A172 (cell line): ENCODE results near the gene NRROS. TPM values are rescaled to one million over a fixed set of nuclear protein-coding genes. Genes with fewer than 3 reads are reported as not detected.
"Not testable (repeated sequence)": the region's sequence is repeated elsewhere in the genome, so short reads cannot be mapped to it uniquely, and the experiment has no call there.

Source experiments
- DNase-seq: peaks from one replicate; pipeline ENCODE4 v3.0.0-alpha.2; 2015; ENCODE audit warnings: low spot score
- total RNA-seq: library from RNA; depleted of rRNA; stranded (reverse); fragments of >200 nt; shearing (Covaris generic); gene quantifications from 2 replicates; pipeline ENCODE4 v1.2.3, GENCODE V29; 2014; rRNA removed

The NRROS gene
- total RNA-seq = not detected in 2 replicates

GRCh38 chr3:196639483-196640296 is at the start of gene NRROS:
Gene NRROS, plus strand, starts transcription at chr3:196639694. Its CDS starts 14,846 bp downstream, at chr3:196654540.
- DNase-seq = no peak

GRCh38 chr3:196590279-196590678 is 49.2 kb upstream of the NRROS start:
- no peak for DNase-seq

GRCh38 chr3:196596355-196596754 is 43.1 kb upstream of the NRROS start:
- DNase-seq = no peak

GRCh38 chr3:196597971-196598733 is 41.3 kb upstream of the NRROS start:
- DNase-seq = not testable (repeated sequence)

GRCh38 chr3:196599734-196600128 is 39.8 kb upstream of the NRROS start:
- no peak for DNase-seq

- no peak for DNase-seq
These were observed 39.1 kb upstream of the NRROS start for GRCh38 chr3:196600359-196600758.

- no peak for DNase-seq
These were observed 36.8 kb upstream of the NRROS start for GRCh38 chr3:196602673-196603072.

- no peak for DNase-seq
These were observed 35.8 kb upstream of the NRROS start for GRCh38 chr3:196603683-196604082.

- no peak for DNase-seq
These were observed 34.9 kb upstream of the NRROS start for GRCh38 chr3:196604548-196604947.

- DNase-seq = no peak
These were observed 30.8 kb upstream of the NRROS start for GRCh38 chr3:196608693-196609092.

- peak; percentile 75 for DNase-seq
These were observed 30.1 kb upstream of the NRROS start for GRCh38 chr3:196609343-196609775.

GRCh38 chr3:196609805-196610515 is 29.5 kb upstream of the NRROS start:
- no peak for DNase-seq

GRCh38 chr3:196611761-196612483 is 27.6 kb upstream of the NRROS start:
- no peak for DNase-seq

GRCh38 chr3:196615234-196615633 is 24.3 kb upstream of the NRROS start:
- DNase-seq = not testable (repeated sequence)

GRCh38 chr3:196617256-196617655 is 22.2 kb upstream of the NRROS start:
- no peak for DNase-seq

- no peak for DNase-seq
These were observed 20.3 kb upstream of the NRROS start for GRCh38 chr3:196619223-196619622.

GRCh38 chr3:196619627-196620026 is 19.9 kb upstream of the NRROS start:
- DNase-seq = not testable (repeated sequence)

GRCh38 chr3:196620161-196620604 is 19.3 kb upstream of the NRROS start:
- no peak for DNase-seq

GRCh38 chr3:196620684-196621083 is 18.8 kb upstream of the NRROS start:
- DNase-seq = no peak

GRCh38 chr3:196621611-196622010 is 17.9 kb upstream of the NRROS start:
- no peak for DNase-seq

- DNase-seq = no peak
These were observed 15.3 kb upstream of the NRROS start for GRCh38 chr3:196624067-196624790.
